ENCODE data around the gene HBG2. TPM values are rescaled to one million over a fixed set of nuclear protein-coding genes. Genes with fewer than 3 reads are reported as not detected.

The HBG2 gene
- total RNA-seq, 1 experiment from 2014 or later, result 8.7 TPM

DNA sequence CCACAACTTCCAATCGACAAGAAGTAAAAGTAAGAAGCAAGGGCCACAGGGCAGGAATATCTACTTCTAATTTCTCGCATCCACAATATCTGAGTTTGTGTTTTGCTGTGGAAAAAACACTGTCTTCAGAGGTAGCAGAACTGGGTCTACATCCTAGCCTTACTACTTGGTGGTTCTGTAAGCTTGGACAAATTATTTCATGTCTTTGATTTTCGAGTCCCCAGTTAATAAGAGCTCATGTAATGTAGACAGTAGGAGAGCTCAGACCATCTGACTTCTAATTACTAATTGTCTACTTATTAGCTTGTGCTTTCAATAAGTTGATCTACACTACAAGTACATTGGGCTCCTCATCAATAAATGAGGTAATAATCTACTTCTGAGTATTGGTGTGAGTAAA is 28.5 kb upstream of the HBG2 start (continued):
- TF ChIP-seq, protein P1, sequence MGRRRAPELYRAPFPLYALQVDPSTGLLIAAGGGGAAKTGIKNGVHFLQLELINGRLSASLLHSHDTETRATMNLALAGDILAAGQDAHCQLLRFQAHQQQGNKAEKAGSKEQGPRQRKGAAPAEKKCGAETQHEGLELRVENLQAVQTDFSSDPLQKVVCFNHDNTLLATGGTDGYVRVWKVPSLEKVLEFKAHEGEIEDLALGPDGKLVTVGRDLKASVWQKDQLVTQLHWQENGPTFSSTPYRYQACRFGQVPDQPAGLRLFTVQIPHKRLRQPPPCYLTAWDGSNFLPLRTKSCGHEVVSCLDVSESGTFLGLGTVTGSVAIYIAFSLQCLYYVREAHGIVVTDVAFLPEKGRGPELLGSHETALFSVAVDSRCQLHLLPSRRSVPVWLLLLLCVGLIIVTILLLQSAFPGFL (CRISPR knock-in tag; IDR thresholded peaks at IDR 0.05; ENCODE audit: borderline replicate concordance), result no peak
- TF ChIP-seq, protein P2, sequence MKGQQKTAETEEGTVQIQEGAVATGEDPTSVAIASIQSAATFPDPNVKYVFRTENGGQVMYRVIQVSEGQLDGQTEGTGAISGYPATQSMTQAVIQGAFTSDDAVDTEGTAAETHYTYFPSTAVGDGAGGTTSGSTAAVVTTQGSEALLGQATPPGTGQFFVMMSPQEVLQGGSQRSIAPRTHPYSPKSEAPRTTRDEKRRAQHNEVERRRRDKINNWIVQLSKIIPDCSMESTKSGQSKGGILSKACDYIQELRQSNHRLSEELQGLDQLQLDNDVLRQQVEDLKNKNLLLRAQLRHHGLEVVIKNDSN (CRISPR knock-in tag; IDR thresholded peaks at IDR 0.05), result no peak
- TF ChIP-seq NFATC4 (CRISPR knock-in tag; IDR thresholded peaks at IDR 0.05) (no peak), TEAD1 (CRISPR knock-in tag; IDR thresholded peaks at IDR 0.05) (no peak)
- TF ChIP-seq, protein P3, sequence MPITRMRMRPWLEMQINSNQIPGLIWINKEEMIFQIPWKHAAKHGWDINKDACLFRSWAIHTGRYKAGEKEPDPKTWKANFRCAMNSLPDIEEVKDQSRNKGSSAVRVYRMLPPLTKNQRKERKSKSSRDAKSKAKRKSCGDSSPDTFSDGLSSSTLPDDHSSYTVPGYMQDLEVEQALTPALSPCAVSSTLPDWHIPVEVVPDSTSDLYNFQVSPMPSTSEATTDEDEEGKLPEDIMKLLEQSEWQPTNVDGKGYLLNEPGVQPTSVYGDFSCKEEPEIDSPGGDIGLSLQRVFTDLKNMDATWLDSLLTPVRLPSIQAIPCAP (CRISPR knock-in tag; IDR thresholded peaks at IDR 0.05), result no peak
- TF ChIP-seq, protein P4, sequence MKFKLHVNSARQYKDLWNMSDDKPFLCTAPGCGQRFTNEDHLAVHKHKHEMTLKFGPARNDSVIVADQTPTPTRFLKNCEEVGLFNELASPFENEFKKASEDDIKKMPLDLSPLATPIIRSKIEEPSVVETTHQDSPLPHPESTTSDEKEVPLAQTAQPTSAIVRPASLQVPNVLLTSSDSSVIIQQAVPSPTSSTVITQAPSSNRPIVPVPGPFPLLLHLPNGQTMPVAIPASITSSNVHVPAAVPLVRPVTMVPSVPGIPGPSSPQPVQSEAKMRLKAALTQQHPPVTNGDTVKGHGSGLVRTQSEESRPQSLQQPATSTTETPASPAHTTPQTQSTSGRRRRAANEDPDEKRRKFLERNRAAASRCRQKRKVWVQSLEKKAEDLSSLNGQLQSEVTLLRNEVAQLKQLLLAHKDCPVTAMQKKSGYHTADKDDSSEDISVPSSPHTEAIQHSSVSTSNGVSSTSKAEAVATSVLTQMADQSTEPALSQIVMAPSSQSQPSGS (CRISPR knock-in tag; IDR thresholded peaks at IDR 0.05; ENCODE audit: borderline replicate concordance, low read depth), result no peak

DNA sequence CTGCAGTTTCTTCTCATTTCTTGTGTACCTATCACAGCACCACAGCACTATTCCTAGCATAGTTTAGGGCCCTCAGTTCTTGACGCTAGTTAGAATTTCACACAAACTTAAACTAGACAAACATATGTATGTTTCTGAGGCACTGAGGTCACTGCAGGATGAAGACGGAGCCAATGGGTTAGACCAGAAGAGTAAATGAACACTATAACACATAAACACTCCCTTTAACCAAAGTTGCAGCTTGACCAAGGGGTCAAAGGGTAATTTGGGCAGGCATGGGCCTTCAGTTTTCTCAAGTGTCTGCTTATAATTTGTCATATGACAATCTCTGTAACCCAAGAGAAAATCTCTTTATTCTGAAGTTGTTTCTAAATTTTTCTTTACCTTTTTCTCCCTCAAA is 28.0 kb upstream of the HBG2 start:
- no peak for TF ChIP-seq ZNF396 (CRISPR knock-in tag; IDR thresholded peaks at IDR 0.05; ENCODE audit: borderline replicate concordance)
- TF ChIP-seq, protein P5, sequence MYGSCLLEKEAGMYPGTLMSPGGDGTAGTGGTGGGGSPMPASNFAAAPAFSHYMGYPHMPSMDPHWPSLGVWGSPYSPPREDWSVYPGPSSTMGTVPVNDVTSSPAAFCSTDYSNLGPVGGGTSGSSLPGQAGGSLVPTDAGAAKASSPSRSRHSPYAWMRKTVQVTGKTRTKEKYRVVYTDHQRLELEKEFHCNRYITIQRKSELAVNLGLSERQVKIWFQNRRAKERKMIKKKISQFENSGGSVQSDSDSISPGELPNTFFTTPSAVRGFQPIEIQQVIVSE (CRISPR knock-in tag; IDR thresholded peaks at IDR 0.05; ENCODE audit: borderline replicate concordance), result no peak
- no peak for TF ChIP-seq SMAD3 (CRISPR knock-in tag; IDR thresholded peaks at IDR 0.05; ENCODE audit: borderline replicate concordance)
- no peak for TF ChIP-seq FOXP1 (CRISPR knock-in tag; IDR thresholded peaks at IDR 0.05; ENCODE audit: borderline replicate concordance)
- TF ChIP-seq MYBL2 (CRISPR knock-in tag; IDR thresholded peaks at IDR 0.05), result no peak
- no peak for TF ChIP-seq FOXK1 (CRISPR knock-in tag; IDR thresholded peaks at IDR 0.05)
- TF ChIP-seq KAT7 (CRISPR knock-in tag; IDR thresholded peaks at IDR 0.05; ENCODE audit: borderline replicate concordance), result no peak
- TF ChIP-seq, protein P6, sequence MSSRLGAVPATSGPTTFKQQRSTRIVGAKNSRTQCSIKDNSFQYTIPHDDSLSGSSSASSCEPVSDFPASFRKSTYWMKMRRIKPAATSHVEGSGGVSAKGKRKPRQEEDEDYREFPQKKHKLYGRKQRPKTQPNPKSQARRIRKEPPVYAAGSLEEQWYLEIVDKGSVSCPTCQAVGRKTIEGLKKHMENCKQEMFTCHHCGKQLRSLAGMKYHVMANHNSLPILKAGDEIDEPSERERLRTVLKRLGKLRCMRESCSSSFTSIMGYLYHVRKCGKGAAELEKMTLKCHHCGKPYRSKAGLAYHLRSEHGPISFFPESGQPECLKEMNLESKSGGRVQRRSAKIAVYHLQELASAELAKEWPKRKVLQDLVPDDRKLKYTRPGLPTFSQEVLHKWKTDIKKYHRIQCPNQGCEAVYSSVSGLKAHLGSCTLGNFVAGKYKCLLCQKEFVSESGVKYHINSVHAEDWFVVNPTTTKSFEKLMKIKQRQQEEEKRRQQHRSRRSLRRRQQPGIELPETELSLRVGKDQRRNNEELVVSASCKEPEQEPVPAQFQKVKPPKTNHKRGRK (CRISPR knock-in tag; IDR thresholded peaks at IDR 0.05; ENCODE audit: borderline replicate concordance), result no peak
- no peak for TF ChIP-seq CREB1 (CRISPR knock-in tag; IDR thresholded peaks at IDR 0.05)
- no peak for TF ChIP-seq SMAD4 (CRISPR knock-in tag; IDR thresholded peaks at IDR 0.05)
- TF ChIP-seq SOX15 (CRISPR knock-in tag; IDR thresholded peaks at IDR 0.05), result no peak
- TF ChIP-seq SP1 (CRISPR knock-in tag; conservative IDR thresholded peaks at IDR 0.05), result no peak
- TF ChIP-seq, protein P7, sequence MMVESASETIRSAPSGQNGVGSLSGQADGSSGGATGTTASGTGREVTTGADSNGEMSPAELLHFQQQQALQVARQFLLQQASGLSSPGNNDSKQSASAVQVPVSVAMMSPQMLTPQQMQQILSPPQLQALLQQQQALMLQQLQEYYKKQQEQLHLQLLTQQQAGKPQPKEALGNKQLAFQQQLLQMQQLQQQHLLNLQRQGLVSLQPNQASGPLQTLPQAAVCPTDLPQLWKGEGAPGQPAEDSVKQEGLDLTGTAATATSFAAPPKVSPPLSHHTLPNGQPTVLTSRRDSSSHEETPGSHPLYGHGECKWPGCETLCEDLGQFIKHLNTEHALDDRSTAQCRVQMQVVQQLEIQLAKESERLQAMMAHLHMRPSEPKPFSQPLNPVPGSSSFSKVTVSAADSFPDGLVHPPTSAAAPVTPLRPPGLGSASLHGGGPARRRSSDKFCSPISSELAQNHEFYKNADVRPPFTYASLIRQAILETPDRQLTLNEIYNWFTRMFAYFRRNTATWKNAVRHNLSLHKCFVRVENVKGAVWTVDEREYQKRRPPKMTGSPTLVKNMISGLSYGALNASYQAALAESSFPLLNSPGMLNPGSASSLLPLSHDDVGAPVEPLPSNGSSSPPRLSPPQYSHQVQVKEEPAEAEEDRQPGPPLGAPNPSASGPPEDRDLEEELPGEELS (CRISPR knock-in tag; IDR thresholded peaks at IDR 0.05), result no peak
- TF ChIP-seq, protein P8, sequence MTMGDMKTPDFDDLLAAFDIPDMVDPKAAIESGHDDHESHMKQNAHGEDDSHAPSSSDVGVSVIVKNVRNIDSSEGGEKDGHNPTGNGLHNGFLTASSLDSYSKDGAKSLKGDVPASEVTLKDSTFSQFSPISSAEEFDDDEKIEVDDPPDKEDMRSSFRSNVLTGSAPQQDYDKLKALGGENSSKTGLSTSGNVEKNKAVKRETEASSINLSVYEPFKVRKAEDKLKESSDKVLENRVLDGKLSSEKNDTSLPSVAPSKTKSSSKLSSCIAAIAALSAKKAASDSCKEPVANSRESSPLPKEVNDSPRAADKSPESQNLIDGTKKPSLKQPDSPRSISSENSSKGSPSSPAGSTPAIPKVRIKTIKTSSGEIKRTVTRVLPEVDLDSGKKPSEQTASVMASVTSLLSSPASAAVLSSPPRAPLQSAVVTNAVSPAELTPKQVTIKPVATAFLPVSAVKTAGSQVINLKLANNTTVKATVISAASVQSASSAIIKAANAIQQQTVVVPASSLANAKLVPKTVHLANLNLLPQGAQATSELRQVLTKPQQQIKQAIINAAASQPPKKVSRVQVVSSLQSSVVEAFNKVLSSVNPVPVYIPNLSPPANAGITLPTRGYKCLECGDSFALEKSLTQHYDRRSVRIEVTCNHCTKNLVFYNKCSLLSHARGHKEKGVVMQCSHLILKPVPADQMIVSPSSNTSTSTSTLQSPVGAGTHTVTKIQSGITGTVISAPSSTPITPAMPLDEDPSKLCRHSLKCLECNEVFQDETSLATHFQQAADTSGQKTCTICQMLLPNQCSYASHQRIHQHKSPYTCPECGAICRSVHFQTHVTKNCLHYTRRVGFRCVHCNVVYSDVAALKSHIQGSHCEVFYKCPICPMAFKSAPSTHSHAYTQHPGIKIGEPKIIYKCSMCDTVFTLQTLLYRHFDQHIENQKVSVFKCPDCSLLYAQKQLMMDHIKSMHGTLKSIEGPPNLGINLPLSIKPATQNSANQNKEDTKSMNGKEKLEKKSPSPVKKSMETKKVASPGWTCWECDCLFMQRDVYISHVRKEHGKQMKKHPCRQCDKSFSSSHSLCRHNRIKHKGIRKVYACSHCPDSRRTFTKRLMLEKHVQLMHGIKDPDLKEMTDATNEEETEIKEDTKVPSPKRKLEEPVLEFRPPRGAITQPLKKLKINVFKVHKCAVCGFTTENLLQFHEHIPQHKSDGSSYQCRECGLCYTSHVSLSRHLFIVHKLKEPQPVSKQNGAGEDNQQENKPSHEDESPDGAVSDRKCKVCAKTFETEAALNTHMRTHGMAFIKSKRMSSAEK (CRISPR knock-in tag; IDR thresholded peaks at IDR 0.05; ENCODE audit: borderline replicate concordance), result no peak
- no peak for TF ChIP-seq ZNF219 (CRISPR knock-in tag; IDR thresholded peaks at IDR 0.05; ENCODE audit: borderline replicate concordance)
- no peaks in the 10 kb centered on the region for H3K27me3 Mint-ChIP-seq (ENCODE audit: low read depth)
- ATAC-seq (no peak), DNase-seq (ENCODE audit: low spot score) (no peak)
- H3K36me3 Mint-ChIP-seq, result no peaks in the 10 kb centered on the region
- H3K4me1 Mint-ChIP-seq, result peaks cover 5% of the 10 kb centered on the region
- H3K27ac Mint-ChIP-seq, result no peak overlapping the region
- H3K4me3 Mint-ChIP-seq, result no peak overlapping the region
- CTCF ChIA-PET, result interaction anchor here (2.2 kb wide), 1 partner anchor 9 kb away, joined by 5 read pairs; no protein-coding TSS in a partner anchor
- POLR2A ChIA-PET, result no interaction called here
- H3K9me3 Mint-ChIP-seq, result no peaks in the 10 kb centered on the region; the same call in 1 of the 2 replicates
